ENCODE results near the gene ZNF793.

ZNF793 gene

DNA sequence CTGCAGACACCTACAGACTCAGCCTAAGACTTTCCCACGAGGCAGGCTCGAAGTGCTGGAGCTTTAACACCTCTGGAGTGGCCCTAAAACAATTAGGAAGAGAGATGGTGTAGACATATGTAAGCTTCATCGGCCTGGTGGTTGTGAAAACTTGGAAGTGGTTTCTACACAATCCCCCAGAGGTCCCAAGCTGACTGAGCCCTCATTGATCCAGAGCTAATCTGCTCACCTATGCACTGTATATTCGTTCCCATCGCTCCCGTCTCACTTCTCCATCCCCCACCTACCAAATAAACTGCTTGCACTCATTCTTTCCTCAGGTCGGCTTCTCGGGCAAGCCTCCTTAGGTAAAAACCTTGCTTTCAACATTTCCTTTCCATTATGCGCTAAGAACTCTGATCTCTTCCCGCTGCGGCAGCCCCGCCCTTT lies 767 bp upstream of the ZNF793 start:
- H3K4me1 ChIP-seq (ENCODE audit: control insufficient read depth, insufficient read depth, low read length), result 0 out of 2 replicates have a peak, but pooled peaks cover 3% of the 10 kb centered on the region
- H3K4me3 ChIP-seq (ENCODE audit: low read depth, low read length), result peak overlapping the region; percentile 89
- H3K9me3 ChIP-seq (ENCODE audit: control insufficient read depth, insufficient read depth, low read length), result no peaks in the 10 kb centered on the region; the same call in 1 of the 2 replicates
- no peaks in the 10 kb centered on the region for H3K27me3 ChIP-seq (ENCODE audit: control insufficient read depth, insufficient read depth, low read length)
- H3K36me3 ChIP-seq (ENCODE audit: control insufficient read depth, insufficient read depth, low read length), result peaks cover 16% of the 10 kb centered on the region
- peak overlapping the region; percentile 98 for H3K27ac ChIP-seq (ENCODE audit: low read depth, low read length)
- H3K9ac ChIP-seq (ENCODE audit: low read depth, low read length), result peak overlapping the region; percentile 99

DNA sequence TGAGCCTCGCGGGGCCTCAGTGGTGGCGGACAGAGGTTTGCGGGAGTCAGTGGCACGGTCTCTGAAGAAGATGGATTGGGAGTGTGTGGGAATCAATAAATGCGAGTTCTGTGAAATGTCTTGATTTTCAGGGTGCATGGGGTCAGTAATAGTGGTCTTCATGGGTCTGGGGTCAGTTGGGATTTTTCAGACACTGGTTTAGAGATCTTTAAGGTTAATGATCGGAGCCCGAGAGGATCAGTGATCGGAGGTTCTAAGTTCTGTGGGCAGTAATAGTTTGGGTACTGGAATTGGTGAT lies 377 bp downstream of the ZNF793 start:
- Histone ChIP-seq H3K4me3 (ENCODE audit: low read depth, low read length) (peak overlapping the region; percentile 89), H3K9me3 (ENCODE audit: control insufficient read depth, insufficient read depth, low read length) (no peaks in the 10 kb centered on the region; the same call in 1 of the 2 replicates), H3K36me3 (ENCODE audit: control insufficient read depth, insufficient read depth, low read length) (peaks cover 26% of the 10 kb centered on the region), H3K9ac (ENCODE audit: low read depth, low read length) (peak overlapping the region; percentile 99), H3K4me1 (ENCODE audit: control insufficient read depth, insufficient read depth, low read length) (0 out of 2 replicates have a peak, but pooled peaks cover 3% of the 10 kb centered on the region), H3K27me3 (ENCODE audit: control insufficient read depth, insufficient read depth, low read length) (no peaks in the 10 kb centered on the region), H3K27ac (ENCODE audit: low read depth, low read length) (no peak overlapping the region)

DNA sequence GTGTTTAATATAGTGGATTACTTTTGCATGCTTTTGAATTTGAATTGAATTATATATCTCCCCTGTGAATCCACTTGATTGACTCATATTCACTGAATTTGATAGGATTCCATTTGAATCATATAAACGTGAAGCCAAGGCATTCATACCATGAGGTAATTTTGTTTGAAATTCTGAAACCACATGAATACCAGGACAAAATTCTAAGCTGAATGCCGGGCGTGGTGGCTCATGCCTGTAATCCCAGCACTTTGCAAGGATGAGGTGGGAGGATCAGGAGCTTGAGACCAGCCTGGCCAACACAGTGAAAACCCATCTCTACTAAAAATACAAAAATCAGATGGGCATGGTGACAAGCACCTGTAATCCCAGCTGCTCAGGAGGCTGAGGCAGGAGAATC lies 4.4 kb downstream of the ZNF793 start:
- Histone ChIP-seq H3K9me3 (ENCODE audit: control insufficient read depth, insufficient read depth, low read length) (no peaks in the 10 kb centered on the region), H3K4me1 (ENCODE audit: control insufficient read depth, insufficient read depth, low read length) (no peaks in the 10 kb centered on the region), H3K9ac (ENCODE audit: low read depth, low read length) (no peak overlapping the region), H3K4me3 (ENCODE audit: low read depth, low read length) (no peak overlapping the region), H3K36me3 (ENCODE audit: control insufficient read depth, insufficient read depth, low read length) (peaks cover 52% of the 10 kb centered on the region), H3K27me3 (ENCODE audit: control insufficient read depth, insufficient read depth, low read length) (no peaks in the 10 kb centered on the region), H3K27ac (ENCODE audit: low read depth, low read length) (no peak overlapping the region)

DNA sequence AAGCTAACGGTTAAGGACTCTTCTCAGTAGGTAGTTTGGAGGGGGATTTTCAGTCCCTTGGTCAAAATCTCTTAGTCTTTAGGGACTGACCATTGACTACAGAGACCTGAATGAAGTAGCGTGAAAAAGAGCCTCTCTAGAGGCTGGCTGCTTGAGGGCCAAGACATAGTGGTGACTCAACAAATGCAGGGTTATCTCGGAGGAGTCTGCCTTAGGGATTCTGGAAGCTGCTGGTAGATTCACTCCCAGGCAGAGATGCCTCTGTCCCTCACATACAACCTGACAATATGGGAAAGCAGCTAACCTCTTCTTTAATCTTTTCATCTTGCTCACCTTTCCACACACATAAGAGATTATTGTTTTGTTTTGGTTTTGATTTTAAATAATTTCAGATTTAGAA lies 5.1 kb downstream of the ZNF793 start:
- Histone ChIP-seq H3K27me3 (ENCODE audit: control insufficient read depth, insufficient read depth, low read length) (no peaks in the 10 kb centered on the region), H3K9me3 (ENCODE audit: control insufficient read depth, insufficient read depth, low read length) (no peaks in the 10 kb centered on the region), H3K27ac (ENCODE audit: low read depth, low read length) (no peak overlapping the region), H3K4me3 (ENCODE audit: low read depth, low read length) (no peak overlapping the region), H3K9ac (ENCODE audit: low read depth, low read length) (no peak overlapping the region), H3K36me3 (ENCODE audit: control insufficient read depth, insufficient read depth, low read length) (peaks cover 55% of the 10 kb centered on the region), H3K4me1 (ENCODE audit: control insufficient read depth, insufficient read depth, low read length) (no peaks in the 10 kb centered on the region)

DNA sequence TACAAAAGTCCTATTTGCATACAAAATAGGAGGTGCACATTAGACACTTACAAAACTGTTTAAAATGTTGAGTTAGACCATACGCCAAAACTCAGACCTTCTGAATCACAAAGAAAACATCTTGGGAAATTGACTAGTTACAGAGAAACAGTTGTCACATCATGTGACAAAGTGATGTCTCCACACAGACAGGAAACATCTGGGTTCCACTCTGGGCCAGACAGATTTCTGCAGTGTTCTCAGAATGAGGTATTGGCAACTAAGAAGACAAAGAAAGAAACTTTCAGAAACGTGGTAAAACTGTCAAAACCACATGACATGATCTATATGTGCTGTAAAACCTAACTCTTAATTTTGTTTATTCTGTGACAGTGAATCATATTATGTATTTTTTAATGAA lies 6.7 kb downstream of the ZNF793 start:
- H3K27me3 ChIP-seq (ENCODE audit: control insufficient read depth, insufficient read depth, low read length), result no peaks in the 10 kb centered on the region
- peaks cover 61% of the 10 kb centered on the region for H3K36me3 ChIP-seq (ENCODE audit: control insufficient read depth, insufficient read depth, low read length)
- no peaks in the 10 kb centered on the region for H3K4me1 ChIP-seq (ENCODE audit: control insufficient read depth, insufficient read depth, low read length)
- no peak overlapping the region for H3K27ac ChIP-seq (ENCODE audit: low read depth, low read length)
- H3K4me3 ChIP-seq (ENCODE audit: low read depth, low read length), result no peak overlapping the region
- no peak overlapping the region for H3K9ac ChIP-seq (ENCODE audit: low read depth, low read length)
- peaks cover 4% of the 10 kb centered on the region; the same call in 1 of the 2 replicates for H3K9me3 ChIP-seq (ENCODE audit: control insufficient read depth, insufficient read depth, low read length)

DNA sequence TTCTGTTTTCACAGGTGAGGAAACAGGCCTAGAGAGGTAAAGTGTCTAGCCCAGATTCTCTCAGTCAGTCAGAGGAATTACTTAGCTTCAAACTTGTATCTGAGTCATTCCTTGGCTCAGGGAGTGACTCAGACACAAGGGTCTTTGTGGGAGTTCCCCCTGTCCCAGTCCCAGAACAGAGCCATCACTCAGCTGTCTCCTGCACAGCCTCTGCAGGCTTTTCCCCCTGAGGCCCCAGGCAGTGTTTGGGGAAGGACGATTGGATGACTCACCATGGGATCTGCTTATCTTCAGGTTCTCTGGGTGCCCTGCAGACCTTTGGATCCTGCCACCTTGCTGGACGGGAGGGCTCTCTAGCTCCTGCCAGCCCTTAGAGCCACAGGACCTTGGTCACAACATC lies 13.2 kb downstream of the ZNF793 start:
- Histone ChIP-seq H3K27ac (ENCODE audit: low read depth, low read length) (no peak overlapping the region), H3K36me3 (ENCODE audit: control insufficient read depth, insufficient read depth, low read length) (peaks cover 51% of the 10 kb centered on the region), H3K4me3 (ENCODE audit: low read depth, low read length) (no peak overlapping the region), H3K27me3 (ENCODE audit: control insufficient read depth, insufficient read depth, low read length) (no peaks in the 10 kb centered on the region), H3K4me1 (ENCODE audit: control insufficient read depth, insufficient read depth, low read length) (no peaks in the 10 kb centered on the region), H3K9ac (ENCODE audit: low read depth, low read length) (no peak overlapping the region), H3K9me3 (ENCODE audit: control insufficient read depth, insufficient read depth, low read length) (peaks cover 12% of the 10 kb centered on the region)

DNA sequence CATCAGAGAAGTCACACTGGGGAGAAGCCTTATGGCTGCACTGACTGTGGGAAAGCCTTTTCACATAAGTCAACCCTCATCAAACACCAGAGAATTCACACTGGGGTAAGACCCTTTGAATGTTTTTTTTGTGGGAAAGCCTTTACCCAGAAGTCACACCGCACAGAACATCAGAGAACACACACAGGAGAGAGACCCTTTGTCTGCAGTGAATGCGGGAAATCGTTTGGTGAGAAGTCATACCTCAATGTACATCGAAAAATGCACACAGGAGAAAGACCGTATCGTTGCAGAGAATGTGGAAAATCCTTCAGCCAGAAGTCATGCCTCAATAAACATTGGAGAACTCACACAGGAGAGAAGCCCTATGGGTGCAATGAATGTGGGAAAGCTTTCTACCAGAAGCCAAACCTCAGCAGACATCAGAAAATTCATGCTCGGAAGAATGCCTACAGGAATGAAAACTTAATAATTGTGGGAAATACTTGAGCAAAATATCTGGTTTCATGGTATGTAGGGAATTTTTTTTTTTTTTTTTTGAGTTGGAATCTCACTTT lies 30.7 kb downstream of the ZNF793 start:
- no peak overlapping the region for H3K27ac ChIP-seq (ENCODE audit: low read depth, low read length)
- H3K4me1 ChIP-seq (ENCODE audit: control insufficient read depth, insufficient read depth, low read length), result no peaks in the 10 kb centered on the region
- no peaks in the 10 kb centered on the region for H3K27me3 ChIP-seq (ENCODE audit: control insufficient read depth, insufficient read depth, low read length)
- H3K9ac ChIP-seq (ENCODE audit: low read depth, low read length), result no peak overlapping the region
- H3K4me3 ChIP-seq (ENCODE audit: low read depth, low read length), result 0 out of 2 replicates have a peak overlapping the region, but pooled peaks have one; percentile 1
- H3K9me3 ChIP-seq (ENCODE audit: control insufficient read depth, insufficient read depth, low read length), result peaks cover 82% of the 10 kb centered on the region
- H3K36me3 ChIP-seq (ENCODE audit: control insufficient read depth, insufficient read depth, low read length), result peaks cover 53% of the 10 kb centered on the region

DNA sequence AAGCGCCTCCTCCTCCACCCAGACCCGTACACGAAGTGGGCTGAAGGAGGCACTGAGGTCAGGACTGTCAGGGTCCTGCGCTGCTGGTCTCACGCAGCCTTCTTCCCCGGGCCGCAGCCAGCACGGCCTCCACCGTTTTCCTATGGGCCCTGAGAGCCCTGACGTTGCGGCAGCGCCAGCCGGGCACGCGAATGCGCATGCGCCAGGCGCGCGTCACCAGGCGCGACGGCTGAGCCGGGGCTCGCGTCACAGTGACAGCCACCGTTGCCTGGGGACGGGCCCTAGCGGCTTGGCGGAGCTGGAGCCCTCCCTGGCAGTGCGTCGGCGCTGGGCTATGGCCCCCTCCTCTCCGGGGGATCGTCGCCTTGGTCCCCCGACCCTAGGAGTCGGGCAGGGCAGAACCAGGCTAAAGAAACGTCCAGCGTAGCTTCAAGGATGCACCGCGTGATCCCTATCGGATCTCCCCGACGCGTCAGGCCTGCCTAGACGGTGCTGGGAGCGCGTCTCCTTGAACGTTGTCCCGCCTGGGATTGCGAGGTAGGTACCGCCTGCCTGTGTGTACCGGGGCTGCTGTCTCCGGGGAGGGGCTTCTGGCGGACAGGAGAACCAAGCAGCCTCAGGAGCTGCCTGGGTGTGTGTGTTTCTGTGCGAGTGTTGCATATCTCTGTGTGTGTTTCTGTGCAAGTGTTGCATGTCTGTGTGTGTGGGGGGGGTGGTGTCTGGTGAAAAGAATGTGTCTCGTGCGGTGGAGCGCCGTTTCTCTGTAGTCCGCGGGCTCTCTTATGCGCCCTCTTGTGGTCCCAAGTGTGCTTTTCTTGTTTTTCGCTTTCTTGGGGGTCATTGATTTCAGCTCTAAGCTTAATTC lies 44.6 kb downstream of the ZNF793 start:
- Histone ChIP-seq H3K27me3 (ENCODE audit: control insufficient read depth, insufficient read depth, low read length) (no peaks in the 10 kb centered on the region), H3K9ac (ENCODE audit: low read depth, low read length) (peak overlapping the region; percentile 16; the same call in 1 of the 2 replicates), H3K9me3 (ENCODE audit: control insufficient read depth, insufficient read depth, low read length) (peaks cover 76% of the 10 kb centered on the region), H3K4me3 (ENCODE audit: low read depth, low read length) (peak overlapping the region; percentile 63), H3K27ac (ENCODE audit: low read depth, low read length) (no peak overlapping the region), H3K36me3 (ENCODE audit: control insufficient read depth, insufficient read depth, low read length) (no peaks in the 10 kb centered on the region), H3K4me1 (ENCODE audit: control insufficient read depth, insufficient read depth, low read length) (no peaks in the 10 kb centered on the region)

DNA sequence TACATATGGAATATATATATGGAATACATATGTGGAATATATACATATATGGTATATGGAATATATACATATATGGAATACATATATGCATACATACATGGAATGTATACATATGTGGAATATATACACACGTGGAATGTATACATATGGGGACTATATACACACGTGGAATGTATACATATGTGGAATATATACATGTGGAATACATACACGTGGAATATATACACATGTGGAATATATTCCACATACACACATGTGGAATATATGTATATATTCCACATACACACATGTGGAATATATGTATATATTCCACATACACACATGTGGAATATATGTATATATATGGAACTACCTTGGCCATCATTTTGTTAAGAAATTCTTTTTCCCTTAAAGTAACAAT lies 56.8 kb downstream of the ZNF793 start:
- peaks cover 96% of the 10 kb centered on the region for H3K9me3 ChIP-seq (ENCODE audit: control insufficient read depth, insufficient read depth, low read length)
- H3K27ac ChIP-seq (ENCODE audit: low read depth, low read length), result no peak overlapping the region
- peaks cover 25% of the 10 kb centered on the region for H3K36me3 ChIP-seq (ENCODE audit: control insufficient read depth, insufficient read depth, low read length)
- no peak overlapping the region for H3K9ac ChIP-seq (ENCODE audit: low read depth, low read length)
- H3K27me3 ChIP-seq (ENCODE audit: control insufficient read depth, insufficient read depth, low read length), result no peaks in the 10 kb centered on the region
- no peaks in the 10 kb centered on the region for H3K4me1 ChIP-seq (ENCODE audit: control insufficient read depth, insufficient read depth, low read length)
- H3K4me3 ChIP-seq (ENCODE audit: low read depth, low read length), result peak overlapping the region; percentile 23; the same call in 1 of the 2 replicates

DNA sequence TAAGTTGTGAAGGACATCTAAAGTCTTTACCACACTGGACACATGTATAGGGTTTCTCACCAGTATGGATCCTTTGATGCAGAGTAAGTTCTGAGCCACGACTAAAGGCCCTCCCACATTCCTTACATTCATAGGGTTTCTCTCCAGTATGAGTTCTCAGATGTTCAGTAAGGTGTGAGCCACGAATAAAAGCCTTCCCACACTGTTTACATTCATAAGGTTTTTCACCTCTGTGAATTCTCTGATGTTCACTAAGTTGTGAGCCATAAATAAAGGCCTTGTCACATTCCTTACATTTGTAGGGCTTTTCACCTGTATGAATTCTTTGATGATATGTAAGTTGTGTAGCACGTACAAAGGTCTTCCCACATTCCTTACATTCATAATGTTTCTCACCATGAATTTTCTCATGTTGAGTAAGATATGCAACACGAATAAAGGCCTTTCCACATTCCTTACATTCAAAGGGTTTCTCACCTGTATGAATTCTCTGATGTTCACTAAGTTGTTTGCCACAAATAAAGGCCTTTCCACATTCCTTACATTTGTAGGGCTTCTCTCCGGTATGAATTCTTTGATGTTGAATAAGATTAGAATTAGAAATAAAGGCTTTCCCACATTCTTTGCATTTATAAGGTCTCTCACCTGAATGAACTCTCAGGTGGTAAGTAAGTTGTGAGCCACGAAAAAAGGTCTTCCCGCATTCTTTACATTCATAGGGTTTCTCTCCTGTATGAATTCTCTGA lies 58.1 kb downstream of the ZNF793 start:
- H3K4me1 ChIP-seq (ENCODE audit: control insufficient read depth, insufficient read depth, low read length), result no peaks in the 10 kb centered on the region
- no peak overlapping the region for H3K27ac ChIP-seq (ENCODE audit: low read depth, low read length)
- peaks cover 25% of the 10 kb centered on the region for H3K36me3 ChIP-seq (ENCODE audit: control insufficient read depth, insufficient read depth, low read length)
- H3K9me3 ChIP-seq (ENCODE audit: control insufficient read depth, insufficient read depth, low read length), result peaks cover 96% of the 10 kb centered on the region
- H3K27me3 ChIP-seq (ENCODE audit: control insufficient read depth, insufficient read depth, low read length), result no peaks in the 10 kb centered on the region
- H3K9ac ChIP-seq (ENCODE audit: low read depth, low read length), result no peak overlapping the region
- H3K4me3 ChIP-seq (ENCODE audit: low read depth, low read length), result no peak overlapping the region

DNA sequence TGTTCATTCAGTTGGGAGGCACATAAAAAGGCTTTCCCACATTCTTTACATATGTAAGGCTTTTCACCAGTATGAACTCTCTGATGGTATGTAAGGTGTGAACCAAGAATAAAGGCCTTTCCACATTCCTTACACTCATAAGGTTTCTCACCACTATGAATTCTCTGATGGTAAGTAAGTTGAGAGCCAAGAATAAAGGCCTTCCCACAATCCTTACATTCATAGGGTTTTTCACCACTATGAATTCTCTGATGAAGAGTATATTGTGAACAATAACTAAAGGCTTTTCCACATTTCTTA lies 58.6 kb downstream of the ZNF793 start:
- Histone ChIP-seq H3K4me1 (ENCODE audit: control insufficient read depth, insufficient read depth, low read length) (no peaks in the 10 kb centered on the region), H3K36me3 (ENCODE audit: control insufficient read depth, insufficient read depth, low read length) (peaks cover 25% of the 10 kb centered on the region), H3K9ac (ENCODE audit: low read depth, low read length) (no peak overlapping the region), H3K4me3 (ENCODE audit: low read depth, low read length) (no peak overlapping the region), H3K27me3 (ENCODE audit: control insufficient read depth, insufficient read depth, low read length) (no peaks in the 10 kb centered on the region), H3K27ac (ENCODE audit: low read depth, low read length) (no peak overlapping the region), H3K9me3 (ENCODE audit: control insufficient read depth, insufficient read depth, low read length) (peaks cover 100% of the 10 kb centered on the region)

Measured in HUES48 (cell line).